ENCODE measurements around the gene SCGB3A1. TPM values are rescaled to one million over a fixed set of nuclear protein-coding genes. Genes with fewer than 3 reads are reported as not detected.

Gene SCGB3A1
- total and polyA plus RNA-seq, 9 of the 15 experiments (the other 6 are each of a cell fraction or from before 2014, with no cell fraction given): 0.33 TPM; not detected in 8

DNA sequence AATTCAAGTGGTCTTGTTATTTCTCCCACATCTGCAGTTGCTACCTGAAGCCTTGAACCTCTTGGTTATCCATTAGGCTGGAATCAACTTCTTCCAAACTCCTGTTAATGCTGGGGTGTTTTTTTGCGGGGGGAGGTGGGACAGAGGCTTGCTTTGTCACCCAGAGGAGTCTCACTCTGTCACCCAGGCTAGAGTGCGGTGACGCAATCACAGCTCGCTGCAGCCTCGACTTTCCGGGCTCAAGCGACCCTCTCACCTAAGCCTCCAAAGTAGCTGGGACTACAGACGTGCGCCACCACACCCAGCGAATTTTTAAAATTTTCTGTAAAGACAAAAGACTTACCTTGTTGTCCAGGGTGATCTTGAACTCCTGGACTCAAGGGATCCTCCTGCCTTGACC lies 4.4 kb downstream of the SCGB3A1 start (continued):
- peak; percentile 62 for TF ChIP-seq CEBPB (tag; IDR thresholded peaks at IDR 0.05)

- BruUV-seq (replicated peaks): no TSS peak
- no peak for TF ChIP-seq MTA2 (IDR thresholded peaks at IDR 0.05; ENCODE audit: low read depth)
- 0 out of 2 replicates have a peak, but pooled peaks have one; percentile 7 for TF ChIP-seq ATF3 (IDR thresholded peaks at IDR 0.05)
- no peak for TF ChIP-seq ATF3 (CRISPR knock-in tag; conservative IDR thresholded peaks at IDR 0.05)
- ATAC-seq: no peak
- H3K27ac ChIP-seq (ENCODE audit: extremely low read depth, low read depth, low read length): no peak overlapping the region
- ChIA-PET CTCF (ENCODE audit: low intra/inter-chr PET ratio) (no interaction called here), POLR2A (no interaction called here)
- H2AFZ ChIP-seq (ENCODE audit: low read depth, low read length): no peak overlapping the region
- H3K79me2 ChIP-seq (ENCODE audit: control insufficient read depth, insufficient read depth, low read length): no peaks in the 10 kb centered on the region
- H3K27me3 ChIP-seq (ENCODE audit: control insufficient read depth in 2 of 2, insufficient read depth in 2 of 2, low read length in 2 of 2): peaks cover 3 to 20% of the 10 kb centered on the region in 2 experiments; a peak in 3 of 5 replicates
- DNase-seq (ENCODE audit: extremely low read depth in 1 of 4, low spot score in 3 of 4): no peak
- no peaks in the 10 kb centered on the region for H3K9me3 ChIP-seq (replicated peaks; ENCODE audit: control insufficient read depth, insufficient read depth, low read depth, low read length)
- in situ Hi-C loops (cut with MboI): no loop called here
- H3K9ac ChIP-seq (ENCODE audit: insufficient read depth in 1 of 2, low read depth in 2 of 2, low read length in 2 of 2): no peak overlapping the region
- intact Hi-C loops (cut with micrococcal nuclease): no loop called here
- H3K4me1 ChIP-seq (replicated peaks in 1 of 2; ENCODE audit: control insufficient read depth in 2 of 2, insufficient read depth in 2 of 2, low read length in 2 of 2): peaks cover 0 to 14% of the 10 kb centered on the region in 2 experiments; a peak in 1 of 5 replicates
- WGBS (ENCODE audit: insufficient coverage, low coverage, missing lambda C conversion rate): 3% methylated on average over 3 of the region's 3 CpGs
- no peak for FAIRE-seq
- no peaks in the 10 kb centered on the region for H4K20me1 ChIP-seq (replicated peaks; ENCODE audit: control insufficient read depth, insufficient read depth, low read length)
- no peak overlapping the region for H3K4me2 ChIP-seq (ENCODE audit: insufficient read depth, low read length)
- H3K36me3 ChIP-seq (ENCODE audit: control insufficient read depth, insufficient read depth, low read length): no peaks in the 10 kb centered on the region
- H3K4me3 ChIP-seq: no peak overlapping the region
- no peaks in the 10 kb centered on the region for H3K9me1 ChIP-seq (ENCODE audit: control insufficient read depth, insufficient read depth, low read length)
Measured at GRCh38 chr5:180586204-180586603, 5.1 kb downstream of the SCGB3A1 start.
